Stimulated activated CD8-positive, alpha-beta memory T cell treated with anti-CD3 and anti-CD28 coated beads, Interleukin-15, amount 100 ng/mL, for 4 hours (primary cell): ENCODE data around the gene THRA.

Experiments used
- DNase-seq, 2 donors: peaks; one replicate each; pipeline ENCODE4 v3.0.0-alpha.2; 2020; ENCODE audit warnings: low read depth in 2 of 2

The THRA gene

DNA sequence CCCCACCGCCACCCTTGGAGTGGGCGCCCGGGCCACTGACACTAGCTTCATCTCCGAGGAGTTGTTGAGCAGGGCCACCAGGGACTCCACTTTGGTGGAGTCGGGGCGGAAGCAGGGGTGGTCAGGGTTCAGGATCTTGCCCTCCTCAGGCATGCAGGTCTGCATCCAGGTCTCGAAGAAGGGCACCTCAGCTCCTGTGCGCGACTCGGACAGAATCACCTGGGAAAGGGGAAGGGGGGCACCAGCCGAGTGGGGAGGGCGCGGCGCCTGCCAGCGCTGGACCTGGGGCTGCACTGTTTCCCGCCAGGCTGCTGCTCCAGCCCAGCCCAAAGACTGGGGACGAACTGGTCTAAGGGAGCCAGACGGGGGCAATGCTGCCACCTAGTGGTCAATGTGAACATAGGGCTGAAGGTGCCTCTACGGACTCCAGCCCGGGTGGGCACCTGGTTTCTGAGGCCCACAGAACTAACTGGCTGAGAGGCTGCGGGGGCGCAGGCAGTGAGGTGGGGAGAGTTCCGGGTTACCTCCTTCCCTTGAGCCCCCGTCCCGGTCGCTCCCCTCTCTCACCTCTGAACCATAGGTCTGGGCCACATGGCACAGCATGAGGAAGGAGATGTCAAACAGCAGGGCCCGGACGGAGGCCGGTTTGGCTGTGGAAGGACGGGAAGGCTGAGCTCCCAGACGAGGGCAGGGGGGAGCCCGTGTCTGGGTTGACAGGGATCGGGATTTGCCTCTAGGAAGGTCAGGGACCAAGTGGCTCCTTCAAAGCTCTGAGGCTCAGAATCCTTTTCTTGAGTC lies 35.8 kb upstream of the THRA start:
- DNase-seq: peak; percentile 37 to 54

DNA sequence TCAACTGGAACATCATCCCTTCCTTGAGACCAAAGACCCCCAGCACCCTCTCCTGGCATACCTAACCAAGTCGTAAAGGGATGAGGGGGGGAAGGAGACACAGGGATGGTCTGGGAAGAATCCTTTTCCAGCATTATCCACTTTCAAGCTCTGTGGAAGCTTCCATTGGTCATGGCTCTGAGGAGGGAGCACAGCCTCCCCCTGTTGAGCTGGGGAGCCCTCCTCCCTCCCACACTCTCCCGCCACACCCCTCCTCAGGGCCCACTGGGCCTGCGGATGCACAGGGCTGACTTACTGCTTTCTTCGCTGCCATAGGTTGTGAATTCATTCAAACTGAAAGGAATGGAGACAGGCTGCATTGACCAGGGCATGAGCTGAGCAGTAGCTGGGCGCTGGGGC lies 35.2 kb upstream of the THRA start:
- DNase-seq: no peak

DNA sequence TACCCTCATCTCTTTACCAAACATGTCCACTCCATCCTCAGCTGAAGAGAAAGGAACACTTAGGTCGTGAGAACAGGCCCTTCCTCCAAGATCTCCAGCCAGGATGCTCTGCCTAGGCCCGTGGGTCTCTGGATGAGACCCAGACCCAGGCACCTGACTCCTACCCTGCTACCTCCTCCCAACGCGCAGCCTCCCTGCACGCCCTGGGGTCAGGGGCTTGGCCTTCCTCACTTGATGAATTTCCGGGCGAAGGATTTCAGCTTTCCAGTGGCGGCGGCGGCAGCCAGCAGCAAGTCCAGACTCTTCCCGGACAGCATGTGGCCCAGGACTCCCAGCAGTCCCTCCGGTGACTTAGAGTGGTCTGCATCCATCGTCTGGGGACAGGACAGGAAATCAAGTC lies 34.2 kb upstream of the THRA start:
- DNase-seq: no peak

DNA sequence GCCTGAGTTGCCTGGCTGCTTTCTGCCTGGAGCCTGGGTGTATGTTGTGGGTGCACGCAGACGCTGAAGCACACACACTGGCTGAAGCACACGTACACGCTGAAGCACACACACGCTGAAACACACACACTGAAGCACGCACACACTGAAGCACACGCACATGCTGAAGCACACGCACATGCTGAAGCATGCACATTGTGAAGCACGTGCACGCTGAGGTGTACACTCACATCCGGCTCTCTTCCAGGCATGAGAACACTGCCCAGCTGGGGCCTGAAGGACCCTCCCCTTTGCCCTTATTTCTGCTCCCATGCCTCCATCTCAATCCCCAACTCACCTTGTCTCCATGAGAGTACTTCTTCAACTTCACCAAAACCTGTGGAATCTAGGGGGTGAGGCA lies 31.1 kb upstream of the THRA start:
- DNase-seq: no peak

- no peak for DNase-seq
Measured at GRCh38 chr17:40032322-40033320, 30.1 kb upstream of the THRA start.

GRCh38 chr17:40033339-40033738 lies 29.4 kb upstream of the THRA start:
- DNase-seq: no peak

DNA sequence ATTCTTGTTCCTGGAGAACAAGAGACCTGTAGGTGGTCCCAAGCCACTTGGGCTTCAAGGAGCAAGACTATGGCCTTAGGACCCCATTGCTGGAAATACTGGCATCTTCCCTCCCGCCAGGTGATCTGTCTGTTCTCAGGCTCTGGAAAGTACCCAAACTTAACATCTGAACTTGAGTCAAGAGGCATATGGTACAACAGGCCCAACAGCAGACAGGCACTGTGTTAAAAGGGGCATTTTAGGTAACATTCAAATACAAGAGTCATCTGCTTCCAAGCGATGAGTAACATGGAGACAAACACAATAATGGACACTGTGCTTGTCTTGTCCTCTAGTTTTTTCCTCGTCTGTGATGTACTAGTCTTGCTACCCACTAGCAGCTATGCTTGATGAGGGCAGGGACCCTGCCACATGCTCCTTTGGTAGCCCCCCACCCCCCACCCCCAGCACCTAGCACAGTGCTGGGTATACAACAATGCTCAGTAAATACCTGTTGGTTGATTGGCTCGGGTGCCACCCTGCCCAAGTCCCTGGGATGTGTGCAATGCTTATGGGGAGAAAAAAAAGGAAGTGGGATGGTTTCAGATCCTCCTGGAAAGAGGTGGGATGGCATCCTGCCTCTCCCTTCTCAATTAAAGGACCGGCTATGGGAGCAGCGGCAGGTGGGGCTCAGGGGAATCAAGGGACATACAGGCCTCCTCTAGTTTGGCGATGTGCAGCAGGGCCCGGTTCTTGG lies 28.2 kb upstream of the THRA start:
- DNase-seq: no peak

GRCh38 chr17:40035162-40035559 lies 27.6 kb upstream of the THRA start:
- DNase-seq: no peak

DNA sequence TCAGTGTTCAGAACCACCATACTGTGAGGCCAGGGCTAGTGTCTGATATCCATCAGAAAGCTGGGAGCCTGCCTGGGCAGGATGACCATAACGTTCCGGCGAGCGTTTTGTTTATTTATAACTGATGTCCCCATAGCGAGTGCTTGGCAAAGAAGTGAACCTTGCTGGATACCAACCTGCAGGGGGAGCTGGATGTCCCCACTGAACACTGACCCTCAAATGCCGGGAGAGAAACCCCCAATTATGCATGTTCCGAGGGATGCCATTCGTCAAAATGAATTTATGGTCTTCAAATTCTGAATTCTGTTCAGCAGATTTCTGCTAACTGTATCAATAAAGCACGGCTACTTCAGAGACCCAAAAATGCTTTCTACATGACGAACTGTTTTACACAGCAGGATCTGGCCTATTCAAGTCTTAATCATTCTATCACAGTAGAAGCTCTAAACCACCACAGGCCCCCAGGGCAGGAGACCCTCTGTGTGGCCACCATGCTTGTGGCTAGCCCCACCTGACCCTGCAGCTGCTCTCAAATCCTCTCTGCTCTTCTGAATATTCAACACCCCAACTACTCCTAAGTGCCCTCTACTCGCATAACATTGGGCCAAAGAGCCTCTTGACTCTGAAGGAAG lies 23.8 kb upstream of the THRA start:
- DNase-seq: no peak

DNA sequence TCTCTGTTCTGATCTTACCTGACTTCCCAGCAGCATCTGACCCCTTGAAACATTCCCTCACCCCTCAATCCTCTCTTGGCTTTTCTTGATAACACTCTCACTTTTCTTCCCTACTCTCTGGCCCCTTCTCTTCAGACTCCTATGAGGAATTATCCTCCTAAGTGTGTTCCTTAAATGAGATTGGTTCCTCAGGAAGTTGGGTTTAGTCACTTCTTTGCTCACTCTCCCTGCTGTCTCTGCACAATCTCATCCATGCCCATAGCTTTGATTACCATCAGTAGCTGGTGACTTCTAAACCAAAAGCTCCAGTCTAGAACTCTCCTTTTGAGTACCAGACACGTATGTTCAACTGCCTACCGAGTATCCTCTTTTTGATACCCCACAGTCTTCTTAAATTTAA lies 21.6 kb upstream of the THRA start:
- no peak for DNase-seq

GRCh38 chr17:40056379-40057015 lies 6.3 kb upstream of the THRA start:
- no peak for DNase-seq

DNA sequence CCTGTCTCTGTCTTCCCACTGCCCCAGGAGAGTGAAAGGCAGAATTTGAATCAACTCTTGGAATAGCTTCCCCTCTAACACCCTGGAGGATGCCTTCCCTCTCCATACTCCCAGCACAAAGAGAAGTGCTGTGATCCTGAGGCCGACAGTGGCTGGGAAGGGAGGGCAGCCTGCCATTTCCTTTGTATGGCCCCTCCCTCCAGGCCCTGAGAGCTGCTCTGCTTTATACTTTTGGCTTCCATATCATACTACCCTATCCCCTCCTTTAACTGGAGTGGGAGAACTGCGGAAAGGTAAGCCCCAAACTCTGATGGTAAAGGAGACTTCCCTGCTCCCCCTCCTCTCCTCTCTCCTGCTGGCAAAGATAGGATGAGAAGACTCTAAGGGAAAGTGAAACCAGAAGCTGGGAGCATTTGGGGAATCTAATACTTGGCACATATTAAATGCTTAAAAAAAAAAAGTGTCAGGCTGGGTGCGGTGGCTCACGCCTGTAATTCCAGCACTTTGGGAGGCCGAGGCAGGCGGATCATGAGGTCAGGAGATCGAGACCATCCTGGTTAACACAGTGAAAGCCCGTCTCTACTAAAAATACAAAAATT lies 4.5 kb upstream of the THRA start:
- DNase-seq: no peak

DNA sequence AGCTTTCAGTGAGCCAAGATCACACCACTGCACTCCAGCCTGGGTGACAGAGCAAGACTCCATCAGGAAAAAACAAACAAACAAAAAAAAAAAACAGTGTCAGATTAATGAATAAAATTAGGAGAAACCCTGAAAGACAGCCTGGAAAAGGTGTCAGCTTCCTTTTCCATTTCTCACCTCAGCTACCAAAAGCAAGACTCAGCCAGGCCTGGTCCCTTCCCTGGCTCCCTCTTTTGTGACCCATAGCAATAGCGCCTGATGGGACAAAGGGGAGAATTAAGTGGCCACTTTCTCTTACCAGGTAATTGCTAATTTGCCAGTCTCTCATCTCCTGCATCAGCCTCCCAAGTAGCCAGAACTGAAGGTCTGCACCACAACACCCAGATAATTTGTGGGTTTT lies 3.9 kb upstream of the THRA start:
- DNase-seq: no peak

- no peak for DNase-seq
Measured at GRCh38 chr17:40059729-40060475, 2.9 kb upstream of the THRA start.

DNA sequence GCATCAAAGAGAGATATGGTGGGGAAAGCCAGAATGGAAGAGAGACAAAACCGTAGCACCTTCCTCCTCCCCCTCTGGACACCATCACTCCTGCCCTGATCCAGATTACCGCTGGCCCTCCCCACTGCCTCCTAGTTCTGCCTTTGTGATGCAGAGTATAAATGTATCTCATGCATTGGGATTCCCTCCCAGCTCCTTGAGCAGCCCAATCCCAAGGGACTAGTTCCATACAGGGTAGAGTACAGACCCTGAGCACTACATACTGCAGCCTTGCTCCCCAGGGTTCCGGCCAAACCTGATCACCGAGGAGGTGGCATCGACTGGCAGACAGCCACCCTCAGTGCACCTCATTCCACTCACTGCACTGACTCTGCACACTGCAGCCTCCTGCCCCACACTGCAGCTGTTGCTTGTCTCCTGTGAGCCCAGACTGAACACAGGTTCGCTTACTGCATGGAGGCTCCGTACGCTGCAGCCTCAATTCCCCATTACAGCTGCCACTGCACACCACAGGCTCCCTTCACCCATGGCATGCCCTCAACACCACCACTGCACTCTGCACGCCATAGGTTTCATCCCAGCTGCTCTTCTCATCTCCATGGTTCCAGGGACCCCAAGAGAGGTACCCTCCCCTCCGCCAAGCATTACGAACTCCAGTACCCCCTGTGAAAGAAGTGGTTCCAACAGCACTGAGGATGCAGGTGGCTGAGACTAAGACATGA lies 1.7 kb upstream of the THRA start:
- DNase-seq: no peak

GRCh38 chr17:40061609-40062038 lies 1.1 kb upstream of the THRA start:
- DNase-seq: no peak

DNA sequence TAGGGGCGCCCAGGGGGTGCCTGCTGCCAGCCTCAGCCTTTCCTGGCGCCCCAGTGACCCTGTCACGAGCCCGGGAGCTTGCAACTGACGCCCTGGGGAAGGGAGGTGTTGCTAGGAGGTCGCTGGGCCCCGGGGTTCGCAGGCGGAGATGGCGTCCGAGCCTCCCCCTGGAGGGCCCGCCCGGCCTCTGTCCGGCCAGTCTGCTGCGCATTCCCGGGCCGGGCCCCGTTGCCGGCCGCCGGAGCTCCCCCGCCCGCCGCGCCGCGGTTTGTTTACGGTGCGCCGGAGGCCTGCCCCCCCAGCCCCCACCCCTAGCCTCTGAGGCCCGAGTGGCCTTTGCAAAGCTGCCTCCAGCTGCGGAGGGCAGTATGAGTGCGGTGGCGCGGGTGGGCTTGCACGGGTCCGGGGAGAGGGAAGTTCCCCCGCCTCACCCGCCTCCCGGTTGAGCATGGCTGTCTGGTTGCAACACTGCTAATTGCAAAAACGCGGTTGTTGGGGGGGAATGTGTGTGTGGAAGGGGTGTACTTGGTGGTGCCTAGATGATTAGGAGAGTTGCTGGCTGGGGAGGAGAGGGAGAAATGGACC lies 514 bp downstream of the THRA start:
- DNase-seq: no peak

DNA sequence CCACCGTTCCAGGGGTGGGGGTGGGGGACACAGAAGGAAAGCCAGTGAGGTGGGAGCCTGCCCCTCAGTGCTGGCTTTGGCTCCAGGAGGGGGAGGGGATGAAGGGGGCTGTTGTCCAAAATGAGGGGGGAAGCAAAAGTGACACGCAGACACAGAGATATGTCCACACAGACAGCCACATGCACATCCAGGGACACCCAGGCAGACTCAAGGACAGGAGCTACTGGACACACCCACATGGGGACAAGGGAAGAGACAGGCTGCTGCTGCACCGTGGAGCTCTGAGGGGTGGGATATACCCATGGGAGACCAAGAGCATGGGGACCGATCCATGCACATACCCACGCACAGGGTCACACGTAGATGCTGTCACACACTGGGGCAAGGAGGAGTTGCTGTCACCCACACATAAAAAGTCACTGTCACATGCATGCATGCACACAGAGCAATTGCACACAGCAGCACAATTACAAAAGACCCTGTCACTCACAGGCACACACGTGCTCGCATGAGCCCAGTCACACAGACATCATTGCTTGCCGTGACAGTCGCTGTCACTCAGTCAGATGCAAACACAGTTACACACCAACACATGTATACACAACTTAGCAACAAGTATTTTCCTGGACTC lies 1.3 kb downstream of the THRA start:
- no peak for DNase-seq
